Measurements from ENCODE around the gene TMOD4.
"Not testable (repeated sequence)": the region's sequence is repeated elsewhere in the genome, so short reads cannot be mapped to it uniquely, and the experiment has no call there.

The TMOD4 gene

GRCh38 chr1:151175863-151176262 lies at the start of gene TMOD4:
TSS of gene TMOD4 (minus strand) at chr1:151175981. CDS start at chr1:151174875, 1,106 bp downstream.
- no peak for DNase-seq

- DNase-seq = peak; percentile 57
These were observed 46.3 kb upstream of the TMOD4 start for GRCh38 chr1:151222130-151222529.

DNA sequence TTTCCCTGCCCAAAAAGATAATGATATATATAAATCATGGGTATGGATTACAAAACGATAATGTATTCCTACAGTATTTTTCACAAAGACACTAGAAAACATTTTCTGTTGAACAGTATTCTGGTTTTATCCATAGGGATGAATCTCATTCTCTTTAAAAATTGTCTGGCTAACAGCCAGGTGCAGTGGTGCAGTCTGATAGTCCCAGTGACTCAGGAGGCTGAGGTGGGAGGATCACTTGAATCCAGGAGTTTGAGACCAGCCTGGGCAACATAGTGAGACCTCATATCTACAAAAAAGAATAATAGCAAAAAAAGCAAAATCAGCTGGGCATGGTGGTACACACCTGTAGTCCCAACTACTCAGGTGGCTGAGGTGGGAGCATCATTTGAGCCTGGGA lies 45.8 kb upstream of the TMOD4 start:
- DNase-seq = peak; percentile 37

DNA sequence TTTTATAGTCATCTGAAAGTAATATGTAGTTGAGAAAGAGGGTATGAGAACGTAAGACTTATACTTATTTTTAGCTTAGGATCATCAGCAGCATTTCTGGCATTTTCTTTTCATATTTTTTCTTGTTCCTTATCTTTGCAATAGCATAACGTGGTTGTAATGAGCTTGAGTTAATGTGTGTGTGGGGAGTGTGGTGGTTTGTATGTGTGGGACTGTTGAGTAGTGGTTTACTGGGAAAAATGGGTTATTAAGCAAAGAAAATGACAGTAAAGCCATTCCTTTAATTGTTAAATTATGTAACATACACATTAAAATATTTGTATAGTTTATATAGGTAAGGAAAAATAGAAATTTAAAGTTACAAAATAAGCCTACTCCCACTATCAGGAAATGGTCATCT lies 37.8 kb upstream of the TMOD4 start:
- no peak for DNase-seq

DNA sequence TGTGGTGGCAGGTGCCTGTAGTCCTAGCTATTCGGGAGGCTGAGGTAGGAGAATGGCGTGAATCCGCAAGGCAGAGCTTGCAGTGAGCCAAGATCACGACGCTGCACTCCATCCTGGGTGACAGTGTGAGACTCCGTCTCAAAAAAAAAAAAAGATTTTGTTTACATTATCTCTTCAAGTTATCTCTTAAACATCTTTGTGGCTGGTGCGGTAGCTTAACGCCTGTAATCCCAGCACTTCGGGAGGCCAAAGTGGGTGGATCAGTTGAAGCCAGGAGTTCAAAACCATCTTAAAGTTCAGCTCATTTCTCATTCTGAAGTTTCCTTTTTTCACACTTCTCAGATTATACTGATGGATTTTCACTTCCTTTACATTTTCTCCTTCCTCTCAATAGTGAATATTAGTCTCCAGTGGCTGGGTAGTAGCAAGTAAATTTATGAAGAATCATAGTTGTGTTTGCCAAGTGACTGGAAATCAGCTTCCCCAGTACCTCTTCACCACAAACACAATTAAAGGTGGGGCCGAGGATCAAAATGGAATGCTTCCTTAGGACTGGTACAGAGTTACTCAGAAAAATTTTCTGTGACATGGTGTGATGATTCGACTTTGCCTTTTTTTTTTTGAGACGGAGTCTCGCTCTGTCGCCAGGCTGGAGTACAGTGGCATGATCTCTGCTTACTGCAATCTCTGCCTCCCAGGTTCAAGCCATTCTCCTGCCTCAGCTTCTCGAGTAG lies 36.4 kb upstream of the TMOD4 start:
- no peak for DNase-seq

DNA sequence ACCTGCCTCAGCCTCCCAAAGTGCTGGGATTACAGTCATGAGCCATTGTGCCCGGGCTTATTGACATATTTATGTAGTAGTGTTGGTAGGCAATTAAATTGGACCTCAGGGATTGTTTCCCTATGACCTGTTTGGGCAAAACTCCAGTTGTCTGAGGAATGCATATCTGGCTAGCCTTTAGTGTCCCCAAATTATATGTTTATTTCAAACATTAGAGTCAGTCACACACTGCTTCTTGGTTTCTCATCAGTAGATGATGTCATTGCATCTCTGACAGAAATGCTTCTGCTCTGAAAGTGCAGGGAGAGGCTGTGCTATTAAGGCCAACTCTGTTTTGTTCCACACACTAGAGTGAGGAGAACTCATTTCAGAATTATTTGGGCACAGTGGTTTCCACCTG lies 35.0 kb upstream of the TMOD4 start:
- peak; percentile 80 for DNase-seq

DNA sequence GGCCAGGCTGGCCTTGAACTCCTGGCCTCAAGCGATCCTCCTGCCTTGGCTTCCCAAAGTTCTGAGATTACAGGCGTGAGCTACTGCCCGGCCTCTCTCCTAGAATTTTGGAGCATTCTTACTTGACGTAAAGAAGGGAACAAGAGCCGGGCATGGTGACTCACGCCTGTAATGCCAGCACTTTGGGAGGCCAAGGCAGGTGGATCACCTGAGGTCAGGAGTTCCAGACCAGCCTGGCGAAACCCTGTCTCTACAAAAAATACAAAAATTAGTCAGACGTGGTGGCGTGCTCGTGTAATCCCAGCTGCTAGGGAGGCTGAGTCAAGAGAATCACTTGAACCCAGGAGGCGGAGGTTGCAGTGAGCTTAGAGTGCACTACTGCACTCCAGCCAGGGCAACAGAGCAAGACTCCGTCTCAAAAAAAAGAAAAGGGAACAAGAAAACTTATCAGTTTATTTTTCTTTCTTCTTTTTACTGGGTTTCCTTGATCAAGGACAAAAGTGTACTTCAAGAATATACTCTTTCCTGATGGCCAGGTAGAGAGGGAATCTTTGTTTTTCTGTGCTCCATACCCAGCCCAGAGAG lies 29.7 kb upstream of the TMOD4 start:
- not testable (repeated sequence) for DNase-seq

GRCh38 chr1:151199873-151200581 lies 24.2 kb upstream of the TMOD4 start:
- peak; percentile 96 for DNase-seq

DNA sequence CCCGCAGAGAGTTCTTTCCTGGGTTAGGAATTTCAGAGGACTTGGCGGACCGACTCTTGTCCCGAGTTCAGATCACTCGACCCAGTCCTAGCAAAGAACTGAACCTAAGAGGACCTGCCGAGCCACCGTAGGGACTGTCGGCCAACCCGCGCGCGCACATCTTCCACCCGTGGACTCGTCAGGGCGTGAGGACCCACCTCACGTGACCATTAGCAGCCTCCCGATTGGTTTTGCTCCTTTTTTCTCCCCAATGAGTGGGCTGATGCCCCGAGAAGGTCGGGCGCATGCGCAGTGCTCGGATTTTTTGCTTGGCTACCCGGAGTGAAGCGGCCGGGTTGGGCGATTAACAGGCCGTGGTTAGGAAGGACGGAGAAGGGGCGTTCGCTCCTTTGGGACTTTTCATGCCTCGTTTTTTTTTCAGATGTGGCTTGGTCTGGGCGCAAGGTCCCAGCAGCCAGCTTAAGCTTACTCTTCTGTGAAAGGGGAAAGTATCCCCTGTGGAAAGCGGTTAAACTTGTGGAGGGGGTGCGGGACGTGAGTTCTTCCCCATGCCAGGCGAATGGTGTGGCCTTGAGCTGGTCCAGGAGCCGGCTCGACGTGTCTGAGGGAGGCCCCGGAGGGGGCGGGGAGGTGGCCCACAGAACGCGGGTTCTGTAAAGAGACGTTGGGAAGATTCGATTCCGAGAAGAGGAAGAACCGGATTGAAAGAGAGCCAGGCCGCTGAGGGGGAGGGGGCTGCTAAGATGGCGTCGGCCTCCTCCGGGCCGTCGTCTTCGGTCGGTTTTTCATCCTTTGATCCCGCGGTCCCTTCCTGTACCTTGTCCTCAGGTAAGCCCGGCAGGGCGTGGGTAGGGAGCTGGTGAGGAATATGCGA lies 22.7 kb upstream of the TMOD4 start, which contains the start of gene PIP5K1A:
Gene PIP5K1A, plus strand, starts transcription at position 299 of the 874 bp plus-strand sequence. Its CDS starts 445 bp downstream, at position 744.
- DNase-seq = peak; percentile 98

- no peak for DNase-seq
These were observed 22.1 kb upstream of the TMOD4 start for GRCh38 chr1:151197863-151198253.

DNA sequence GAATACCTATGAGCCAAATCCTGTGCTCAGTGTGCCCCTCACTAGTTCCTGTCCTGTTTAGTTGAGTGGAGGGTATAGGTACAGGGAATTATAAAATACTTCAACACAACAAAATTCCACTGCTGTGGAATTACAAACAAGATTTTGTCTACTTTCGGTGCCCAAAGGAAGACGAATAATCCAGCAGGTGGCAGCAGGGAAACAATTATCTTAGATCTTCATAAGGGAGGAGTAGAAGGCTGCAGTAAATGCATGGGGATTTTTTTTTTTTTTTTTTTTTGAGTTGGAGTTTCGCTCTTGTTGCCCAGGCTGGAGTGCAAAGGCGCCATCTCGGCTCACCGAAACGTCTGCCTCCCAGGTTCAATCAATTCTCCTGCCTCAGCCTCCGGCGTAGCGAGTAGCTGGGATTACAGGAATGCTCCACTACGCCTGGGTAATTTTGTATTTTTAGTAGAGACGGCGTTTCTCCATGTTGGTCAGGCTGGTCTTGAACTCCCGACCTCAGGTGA lies 20.6 kb upstream of the TMOD4 start:
- DNase-seq = peak; percentile 90

GRCh38 chr1:151194894-151195594 lies 19.3 kb upstream of the TMOD4 start:
- peak; percentile 97 for DNase-seq

DNA sequence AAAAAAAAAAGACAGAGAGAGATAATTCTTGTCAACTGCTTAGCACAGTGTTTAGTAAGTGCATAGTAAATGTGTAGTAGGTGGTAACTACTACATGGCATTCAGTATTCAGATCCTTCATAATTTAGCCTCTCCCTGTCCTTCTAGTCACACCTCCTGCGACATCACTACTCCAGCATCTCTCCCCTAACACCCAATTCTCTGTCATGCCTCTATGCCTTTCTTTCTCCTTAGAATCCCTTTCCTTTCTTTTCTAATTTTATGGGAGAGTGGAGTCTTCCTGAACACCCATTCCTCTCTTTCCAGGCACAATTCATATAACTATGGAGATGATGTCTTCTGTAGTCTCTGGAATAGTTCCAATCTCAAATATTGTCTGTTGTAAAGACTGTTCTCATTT lies 18.1 kb upstream of the TMOD4 start:
- DNase-seq = peak; percentile 25

DNA sequence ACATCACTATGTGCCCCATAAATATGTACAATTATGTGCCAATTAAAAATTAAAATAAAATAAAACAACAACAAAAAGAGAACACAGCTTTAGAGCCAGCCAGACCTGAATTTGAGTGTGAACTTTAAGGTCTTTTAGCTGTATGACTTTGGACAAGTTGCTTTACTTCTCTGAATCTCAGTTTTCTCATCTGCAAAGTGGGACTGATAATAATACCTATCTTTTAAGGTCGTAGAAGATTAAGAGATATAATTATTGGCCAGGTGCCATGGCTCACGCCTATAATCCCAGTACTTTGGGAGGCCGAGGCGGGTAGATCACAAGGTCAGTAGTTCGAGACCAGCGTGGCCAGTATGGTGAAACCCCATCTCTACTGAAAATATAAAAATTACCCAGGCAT lies 17.5 kb upstream of the TMOD4 start:
- no peak for DNase-seq

GRCh38 chr1:151192047-151192446 lies 16.3 kb upstream of the TMOD4 start:
- no peak for DNase-seq

DNA sequence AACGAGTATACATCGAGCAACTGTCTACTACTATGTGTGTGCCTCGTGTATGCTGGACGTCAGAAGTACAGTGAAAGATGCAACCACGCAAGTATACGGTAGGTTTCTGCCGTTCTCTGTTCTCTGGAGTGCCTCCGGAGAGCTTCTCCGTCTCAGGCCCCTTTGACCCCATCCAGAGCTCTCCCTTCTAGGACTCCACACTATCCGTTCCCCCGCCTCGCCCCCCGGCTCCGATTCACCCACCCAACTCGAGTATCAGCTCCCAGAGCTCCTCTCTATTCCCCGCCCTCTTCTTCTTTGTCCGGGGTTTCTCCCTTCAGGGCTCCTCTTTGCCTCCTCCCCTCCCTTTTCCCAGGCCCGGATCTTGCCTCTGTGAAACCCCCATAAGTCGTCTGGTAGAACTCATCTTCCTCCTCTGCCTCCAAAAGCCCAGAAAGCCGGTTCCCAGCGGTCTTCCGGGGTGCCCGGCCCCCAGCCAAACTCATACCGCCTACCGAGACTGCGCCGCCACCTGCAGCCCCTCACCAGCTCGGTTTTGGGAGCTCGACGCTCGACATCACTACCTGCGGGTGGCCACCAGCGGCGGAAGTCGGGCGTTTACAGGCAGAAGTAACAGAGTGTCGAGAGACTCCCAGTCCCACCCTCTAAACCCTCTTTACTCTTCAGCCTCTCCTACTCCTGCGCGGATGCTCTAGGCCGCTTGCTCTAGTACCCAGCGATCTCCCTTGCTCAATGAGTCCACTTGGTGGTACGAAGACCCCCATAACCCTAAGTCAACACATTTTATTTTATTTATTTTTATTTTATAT lies 14.1 kb upstream of the TMOD4 start, which contains the start of gene VPS72:
Gene VPS72, minus strand, starts transcription at position 561 of the 809 bp plus-strand sequence. Its CDS starts 76 bp downstream, at position 485.
- DNase-seq = peak; percentile 91

DNA sequence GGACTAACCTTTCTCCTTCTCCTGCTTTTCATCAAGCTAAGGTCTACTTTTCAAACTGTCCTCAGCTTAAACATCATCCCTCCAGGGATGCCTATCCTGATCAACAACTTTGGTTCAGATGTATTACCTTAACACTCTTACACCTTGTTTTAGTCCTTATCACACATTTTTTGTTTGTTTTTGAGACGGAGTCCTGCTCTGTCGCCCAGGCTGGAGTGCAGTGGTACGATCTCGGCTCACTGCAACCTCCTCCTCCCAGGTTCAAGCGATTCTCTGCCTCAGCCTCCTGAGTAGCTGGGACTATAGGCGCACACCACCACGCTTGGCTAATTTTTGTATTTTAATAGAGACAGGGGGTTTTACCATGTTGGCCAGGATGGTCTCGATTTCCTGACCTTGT lies 12.9 kb upstream of the TMOD4 start:
- not testable (repeated sequence) for DNase-seq

GRCh38 chr1:151187205-151187604 lies 11.4 kb upstream of the TMOD4 start:
- DNase-seq = no peak

GRCh38 chr1:151184211-151184610 lies 8.4 kb upstream of the TMOD4 start:
- DNase-seq = no peak

- no peak for DNase-seq
These were observed 799 bp upstream of the TMOD4 start for GRCh38 chr1:151176514-151177045.
